SK-N-SH treated with all-trans-retinoic acid at 6 μM for 48 hours (cell line): Measurements from ENCODE around the gene LRRK1.

Experiments
- ATAC-seq: fragments of 200-7000 bp; cut with Tn5 transposase; 3 replicates; pipeline ENCODE4 v1.9.1; 2020; ENCODE audit warnings: mild to moderate bottlenecking, moderate library complexity
- ARNTL ChIP-seq: fragments of 450-650 bp; formaldehyde crosslinking; IDR thresholded peaks from 2 replicates; pipeline ENCODE4 v1.5.0; 2020; ENCODE audit warnings: low read depth, mild to moderate bottlenecking, moderate library complexity, borderline replicate concordance
- BACH2 ChIP-seq: fragments of 250-450 bp; sonication (Bioruptor Pico); IDR thresholded peaks from 2 replicates; pipeline ENCODE4 v1.9.0; 2021; ENCODE audit warnings: mild to moderate bottlenecking, borderline replicate concordance
- CSDC2 ChIP-seq: fragments of 250-450 bp; sonication (Bioruptor Pico); IDR thresholded peaks from 2 replicates; pipeline ENCODE4 v1.5.0; 2020; ENCODE audit warnings: mild to moderate bottlenecking, moderate library complexity
- ESRRG ChIP-seq: fragments of 250-450 bp; sonication (Bioruptor Pico); IDR thresholded peaks from 2 replicates; pipeline ENCODE4 v1.6.1; 2021; ENCODE audit warnings: mild to moderate bottlenecking
- GLIS3 ChIP-seq: fragments of 250-450 bp; sonication (Bioruptor Pico); IDR thresholded peaks from 2 replicates; pipeline ENCODE4 v1.5.0; 2020; ENCODE audit warnings: mild to moderate bottlenecking, moderate library complexity
- ISL1 ChIP-seq: fragments of 250-450 bp; sonication (Bioruptor Pico); IDR thresholded peaks from 2 replicates; pipeline ENCODE4 v2.1.2; 2022; ENCODE audit warnings: mild to moderate bottlenecking, moderate library complexity
- OSR1 ChIP-seq: fragments of 250-450 bp; sonication (Bioruptor Pico); IDR thresholded peaks from 2 replicates; pipeline ENCODE4 v1.8.0; 2022; ENCODE audit warnings: moderate library complexity, mild to moderate bottlenecking, inconsistent platforms
- PPARA ChIP-seq: fragments of 250-450 bp; sonication (Bioruptor Pico); IDR thresholded peaks from 2 replicates; pipeline ENCODE4 v1.5.0; 2020; ENCODE audit warnings: mild to moderate bottlenecking, borderline replicate concordance
- RARB ChIP-seq: fragments of 250-450 bp; sonication (Bioruptor Pico); IDR thresholded peaks from 2 replicates; pipeline ENCODE4 v1.8.0; 2021; ENCODE audit warnings: mild to moderate bottlenecking, moderate library complexity
- SNAI2 ChIP-seq: fragments of 250-450 bp; sonication (Bioruptor Pico); IDR thresholded peaks from 2 replicates; pipeline ENCODE4 v1.5.0; 2020; ENCODE audit warnings: mild to moderate bottlenecking, moderate library complexity
- TOX ChIP-seq: fragments of 250-450 bp; sonication (Bioruptor Pico); IDR thresholded peaks from 2 replicates; pipeline ENCODE4 v1.8.0; 2021; ENCODE audit warnings: mild to moderate bottlenecking, moderate library complexity, borderline replicate concordance
- ZC3H10 ChIP-seq: fragments of 250-450 bp; sonication (Bioruptor Pico); IDR thresholded peaks from 2 replicates; pipeline ENCODE4 v1.5.1; 2021; ENCODE audit warnings: mild to moderate bottlenecking, moderate library complexity
- ZFP3 ChIP-seq: fragments of 250-450 bp; sonication (Bioruptor Pico); IDR thresholded peaks from 2 replicates; pipeline ENCODE4 v1.5.0; 2020; ENCODE audit warnings: mild to moderate bottlenecking, moderate library complexity
- ZFP30 ChIP-seq: fragments of 450-650 bp; formaldehyde crosslinking; IDR thresholded peaks from 2 replicates; pipeline ENCODE4 v1.5.0; 2022; ENCODE audit warnings: mild to moderate bottlenecking, moderate library complexity
- ZNF565 ChIP-seq: fragments of 450-650 bp; formaldehyde crosslinking; conservative IDR thresholded peaks from 2 replicates; pipeline ENCODE4 v1.5.0; 2020; ENCODE audit warnings: low read depth, mild to moderate bottlenecking, moderate library complexity
- ZNF70 ChIP-seq: fragments of 450-650 bp; formaldehyde crosslinking; IDR thresholded peaks from 2 replicates; pipeline ENCODE4 v1.5.0; 2020; ENCODE audit warnings: mild to moderate bottlenecking, moderate library complexity
- ZNF8 ChIP-seq: fragments of 450-650 bp; formaldehyde crosslinking; IDR thresholded peaks from 2 replicates; pipeline ENCODE4 v1.5.0; 2020; ENCODE audit warnings: mild to moderate bottlenecking, moderate library complexity
- TF ChIP-seq, protein P1 (sequence below): fragments of 250-450 bp; sonication (Bioruptor Pico); IDR thresholded peaks from 2 replicates; pipeline ENCODE4 v1.8.0; 2020; ENCODE audit warnings: mild to moderate bottlenecking, moderate library complexity, borderline replicate concordance
- TF ChIP-seq, protein P2 (sequence below): fragments of 250-450 bp; sonication (Bioruptor Pico); IDR thresholded peaks from 2 replicates; pipeline ENCODE4 v1.8.0; 2021; ENCODE audit warnings: low read depth, mild to moderate bottlenecking, moderate library complexity, borderline replicate concordance
- TF ChIP-seq, protein P3 (sequence below): fragments of 250-450 bp; sonication (Bioruptor Pico); IDR thresholded peaks from 2 replicates; pipeline ENCODE4 v1.5.0; 2020; ENCODE audit warnings: mild to moderate bottlenecking, moderate library complexity
- TF ChIP-seq, protein P4 (sequence below): fragments of 250-450 bp; sonication (Bioruptor Pico); IDR thresholded peaks from 2 replicates; pipeline ENCODE4 v1.5.1; 2020; ENCODE audit warnings: low read depth, mild to moderate bottlenecking, moderate library complexity

LRRK1 gene

DNA sequence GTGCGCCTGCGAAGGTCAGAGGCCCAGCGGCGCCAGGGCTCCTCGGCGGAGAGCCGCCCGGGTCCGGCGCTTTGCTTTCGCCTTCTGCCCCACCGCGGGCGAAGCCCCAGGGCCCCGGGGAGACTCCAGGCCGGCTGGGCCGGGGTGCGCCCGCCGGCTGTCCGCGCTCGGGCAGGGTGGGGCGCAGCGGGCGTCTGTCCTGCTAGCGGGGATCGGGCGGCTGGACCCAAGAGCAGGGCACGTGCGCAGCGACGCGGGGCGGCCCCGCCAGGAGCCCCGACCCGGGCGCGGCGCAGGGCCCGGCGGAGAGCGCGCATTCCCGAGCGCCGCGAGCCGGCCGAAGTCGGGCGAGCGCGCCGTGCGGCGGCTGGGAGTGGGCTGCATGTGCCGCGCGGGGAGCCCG is 40.1 kb upstream of the LRRK1 start:
- ATAC-seq, result peak; percentile 49
- TF ChIP-seq, protein P1, sequence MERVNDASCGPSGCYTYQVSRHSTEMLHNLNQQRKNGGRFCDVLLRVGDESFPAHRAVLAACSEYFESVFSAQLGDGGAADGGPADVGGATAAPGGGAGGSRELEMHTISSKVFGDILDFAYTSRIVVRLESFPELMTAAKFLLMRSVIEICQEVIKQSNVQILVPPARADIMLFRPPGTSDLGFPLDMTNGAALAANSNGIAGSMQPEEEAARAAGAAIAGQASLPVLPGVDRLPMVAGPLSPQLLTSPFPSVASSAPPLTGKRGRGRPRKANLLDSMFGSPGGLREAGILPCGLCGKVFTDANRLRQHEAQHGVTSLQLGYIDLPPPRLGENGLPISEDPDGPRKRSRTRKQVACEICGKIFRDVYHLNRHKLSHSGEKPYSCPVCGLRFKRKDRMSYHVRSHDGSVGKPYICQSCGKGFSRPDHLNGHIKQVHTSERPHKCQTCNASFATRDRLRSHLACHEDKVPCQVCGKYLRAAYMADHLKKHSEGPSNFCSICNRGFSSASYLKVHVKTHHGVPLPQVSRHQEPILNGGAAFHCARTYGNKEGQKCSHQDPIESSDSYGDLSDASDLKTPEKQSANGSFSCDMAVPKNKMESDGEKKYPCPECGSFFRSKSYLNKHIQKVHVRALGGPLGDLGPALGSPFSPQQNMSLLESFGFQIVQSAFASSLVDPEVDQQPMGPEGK, result no peak
- TF ChIP-seq BACH2 (CRISPR knock-in tag) (no peak), SNAI2 (CRISPR knock-in tag) (no peak), ESRRG (no peak), ZC3H10 (CRISPR knock-in tag) (no peak), ZNF70 (CRISPR knock-in tag) (no peak), PPARA (CRISPR knock-in tag) (no peak), ARNTL (CRISPR knock-in tag) (no peak)
- TF ChIP-seq, protein P2, sequence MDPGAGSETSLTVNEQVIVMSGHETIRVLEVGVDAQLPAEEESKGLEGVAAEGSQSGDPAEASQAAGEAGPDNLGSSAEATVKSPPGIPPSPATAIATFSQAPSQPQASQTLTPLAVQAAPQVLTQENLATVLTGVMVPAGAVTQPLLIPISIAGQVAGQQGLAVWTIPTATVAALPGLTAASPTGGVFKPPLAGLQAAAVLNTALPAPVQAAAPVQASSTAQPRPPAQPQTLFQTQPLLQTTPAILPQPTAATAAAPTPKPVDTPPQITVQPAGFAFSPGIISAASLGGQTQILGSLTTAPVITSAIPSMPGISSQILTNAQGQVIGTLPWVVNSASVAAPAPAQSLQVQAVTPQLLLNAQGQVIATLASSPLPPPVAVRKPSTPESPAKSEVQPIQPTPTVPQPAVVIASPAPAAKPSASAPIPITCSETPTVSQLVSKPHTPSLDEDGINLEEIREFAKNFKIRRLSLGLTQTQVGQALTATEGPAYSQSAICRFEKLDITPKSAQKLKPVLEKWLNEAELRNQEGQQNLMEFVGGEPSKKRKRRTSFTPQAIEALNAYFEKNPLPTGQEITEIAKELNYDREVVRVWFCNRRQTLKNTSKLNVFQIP (CRISPR knock-in tag), result no peak
- TF ChIP-seq, protein P3, sequence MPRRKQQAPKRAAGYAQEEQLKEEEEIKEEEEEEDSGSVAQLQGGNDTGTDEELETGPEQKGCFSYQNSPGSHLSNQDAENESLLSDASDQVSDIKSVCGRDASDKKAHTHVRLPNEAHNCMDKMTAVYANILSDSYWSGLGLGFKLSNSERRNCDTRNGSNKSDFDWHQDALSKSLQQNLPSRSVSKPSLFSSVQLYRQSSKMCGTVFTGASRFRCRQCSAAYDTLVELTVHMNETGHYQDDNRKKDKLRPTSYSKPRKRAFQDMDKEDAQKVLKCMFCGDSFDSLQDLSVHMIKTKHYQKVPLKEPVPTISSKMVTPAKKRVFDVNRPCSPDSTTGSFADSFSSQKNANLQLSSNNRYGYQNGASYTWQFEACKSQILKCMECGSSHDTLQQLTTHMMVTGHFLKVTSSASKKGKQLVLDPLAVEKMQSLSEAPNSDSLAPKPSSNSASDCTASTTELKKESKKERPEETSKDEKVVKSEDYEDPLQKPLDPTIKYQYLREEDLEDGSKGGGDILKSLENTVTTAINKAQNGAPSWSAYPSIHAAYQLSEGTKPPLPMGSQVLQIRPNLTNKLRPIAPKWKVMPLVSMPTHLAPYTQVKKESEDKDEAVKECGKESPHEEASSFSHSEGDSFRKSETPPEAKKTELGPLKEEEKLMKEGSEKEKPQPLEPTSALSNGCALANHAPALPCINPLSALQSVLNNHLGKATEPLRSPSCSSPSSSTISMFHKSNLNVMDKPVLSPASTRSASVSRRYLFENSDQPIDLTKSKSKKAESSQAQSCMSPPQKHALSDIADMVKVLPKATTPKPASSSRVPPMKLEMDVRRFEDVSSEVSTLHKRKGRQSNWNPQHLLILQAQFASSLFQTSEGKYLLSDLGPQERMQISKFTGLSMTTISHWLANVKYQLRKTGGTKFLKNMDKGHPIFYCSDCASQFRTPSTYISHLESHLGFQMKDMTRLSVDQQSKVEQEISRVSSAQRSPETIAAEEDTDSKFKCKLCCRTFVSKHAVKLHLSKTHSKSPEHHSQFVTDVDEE (CRISPR knock-in tag), result no peak

DNA sequence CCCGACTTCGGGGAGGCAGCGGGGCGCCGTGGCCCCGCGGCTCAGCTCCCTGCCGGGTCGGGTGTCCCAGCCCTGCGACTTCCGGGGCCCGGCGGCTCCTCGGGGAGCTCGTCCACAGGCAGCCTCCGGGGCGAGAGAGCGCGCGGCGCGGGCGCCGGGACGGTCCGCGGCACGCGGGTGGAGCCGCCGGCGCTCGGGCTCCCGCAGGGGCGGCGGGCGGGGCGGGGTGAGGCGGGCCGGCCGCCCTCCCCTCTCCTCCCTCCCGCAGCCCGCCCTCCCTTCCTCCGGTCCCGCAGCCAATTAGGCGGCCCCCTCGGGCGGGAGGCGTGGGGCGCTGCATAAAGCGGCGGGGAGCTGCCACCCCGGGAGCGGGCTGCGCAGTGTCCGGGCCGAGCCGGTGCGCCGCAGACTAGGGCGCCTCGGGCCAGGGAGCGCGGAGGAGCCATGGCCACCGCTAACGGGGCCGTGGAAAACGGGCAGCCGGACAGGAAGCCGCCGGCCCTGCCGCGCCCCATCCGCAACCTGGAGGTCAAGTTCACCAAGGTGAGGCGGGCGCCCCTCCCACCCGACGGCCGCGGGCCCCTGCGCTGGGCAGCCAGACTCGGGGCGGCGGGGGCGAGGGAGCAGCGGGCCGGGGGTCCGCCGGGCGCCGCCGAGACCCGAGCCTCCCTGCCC is 39.6 kb upstream of the LRRK1 start, which contains the start of gene ALDH1A3:
Gene ALDH1A3, plus strand, starts transcription at position 368 of the 675 bp plus-strand sequence. Its CDS starts 77 bp downstream, at position 445.
- peak; percentile 68 for ATAC-seq

More for the DNA sequence above, 39.6 kb upstream of the LRRK1 start, which contains the start of gene ALDH1A3:
- TF ChIP-seq, protein P4, sequence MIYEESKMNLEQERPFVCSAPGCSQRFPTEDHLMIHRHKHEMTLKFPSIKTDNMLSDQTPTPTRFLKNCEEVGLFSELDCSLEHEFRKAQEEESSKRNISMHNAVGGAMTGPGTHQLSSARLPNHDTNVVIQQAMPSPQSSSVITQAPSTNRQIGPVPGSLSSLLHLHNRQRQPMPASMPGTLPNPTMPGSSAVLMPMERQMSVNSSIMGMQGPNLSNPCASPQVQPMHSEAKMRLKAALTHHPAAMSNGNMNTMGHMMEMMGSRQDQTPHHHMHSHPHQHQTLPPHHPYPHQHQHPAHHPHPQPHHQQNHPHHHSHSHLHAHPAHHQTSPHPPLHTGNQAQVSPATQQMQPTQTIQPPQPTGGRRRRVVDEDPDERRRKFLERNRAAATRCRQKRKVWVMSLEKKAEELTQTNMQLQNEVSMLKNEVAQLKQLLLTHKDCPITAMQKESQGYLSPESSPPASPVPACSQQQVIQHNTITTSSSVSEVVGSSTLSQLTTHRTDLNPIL (CRISPR knock-in tag), result no peak
- TF ChIP-seq BACH2 (CRISPR knock-in tag), result no peak
- no peak for TF ChIP-seq ISL1 (CRISPR knock-in tag)
- TF ChIP-seq, protein P2 (CRISPR knock-in tag), result no peak
- no peak for TF ChIP-seq GLIS3 (CRISPR knock-in tag)
- TF ChIP-seq TOX (CRISPR knock-in tag), result no peak
- TF ChIP-seq, protein P3 (CRISPR knock-in tag), result no peak
- TF ChIP-seq CSDC2 (CRISPR knock-in tag), result no peak
- no peak for TF ChIP-seq ARNTL (CRISPR knock-in tag)
- TF ChIP-seq ZFP3, result no peak
- TF ChIP-seq RARB (CRISPR knock-in tag), result no peak
- no peak for TF ChIP-seq ZNF70 (CRISPR knock-in tag)
- no peak for TF ChIP-seq OSR1
- no peak for TF ChIP-seq SNAI2 (CRISPR knock-in tag)
- no peak for TF ChIP-seq ZNF8 (CRISPR knock-in tag)
- TF ChIP-seq ZNF565 (CRISPR knock-in tag), result no peak
- TF ChIP-seq, protein P1, result no peak
- no peak for TF ChIP-seq ZFP30 (CRISPR knock-in tag)
